Testis (tissue), 3 donors: Measurements from ENCODE around the gene HRH3. TPM values are rescaled to one million over a fixed set of nuclear protein-coding genes. Genes with fewer than 3 reads are reported as not detected.

Experiments used
- DNase-seq: peaks from one replicate; pipeline ENCODE4 v3.0.0-alpha.2; 2019
- H3K27ac ChIP-seq, 2 donors: fragments of 200-600 bp; sonication (generic); one replicate each; pipeline ENCODE4 v1.5.1; 2019
- H3K27me3 ChIP-seq: fragments of 200-600 bp; sonication (generic); one replicate; pipeline ENCODE4 v1.5.1; 2019
- H3K36me3 ChIP-seq: fragments of 200-600 bp; sonication (generic); one replicate; pipeline ENCODE4 v1.5.1; 2017; ENCODE audit warnings: low read depth; ENCODE audit errors: missing control alignments
- H3K4me1 ChIP-seq: fragments of 200-600 bp; sonication (generic); one replicate; pipeline ENCODE4 v1.5.1; 2019
- H3K4me3 ChIP-seq, 2 donors: fragments of 200-600 bp; sonication (generic); one replicate each; pipeline ENCODE4 v1.5.1; 2017 to 2019
- H3K9me3 ChIP-seq: fragments of 200-600 bp; sonication (generic); one replicate; pipeline ENCODE4 v1.5.1; 2017
- POLR2A ChIP-seq: fragments of 450-650 bp; IDR thresholded peaks from one replicate; pipeline ENCODE4 v1.6.1; 2017; ENCODE audit warnings: antibody characterized with exemption, mild to moderate bottlenecking, moderate library complexity
- WGBS, 2 donors: methylation state at CpG; one replicate each; pipeline ENCODE4 v1.1.5; 2018; 5-methylcytosine and 5-hydroxymethylcytosine counted together
- intact Hi-C: fragments of 100-400 bp; cut with DNase I; formaldehyde crosslinking; loops from one replicate; pipeline ENCODE4 v1.15.1; 2023; ENCODE audit warnings: low total_unique reads
- polyA plus RNA-seq: library from polyadenylated mRNA; stranded (reverse); fragments of 350-450 nt; fragmentation: Illumina TruSeq; extraction: RNeasy Lipid Tissue Mini Kit (QIAGEN cat#74804); gene quantifications from one replicate; pipeline ENCODE4 v1.2.3, GENCODE V29; 2014; ENCODE audit warnings: low read depth, low replicate concordance; ENCODE audit not compliant: insufficient read depth
- total RNA-seq, 2 donors: library from RNA; depleted of rRNA; stranded (reverse); fragments of >200 nt; gene quantifications; one replicate each; pipeline ENCODE4 v1.2.3, GENCODE V29; 2016
- TF ChIP-seq, protein P1 (sequence below), 3 experiments: fragments of 450-650 bp in 2 of 3; fragments of 200-600 bp in 1 of 3; sonication (generic) in 1 of 3; IDR thresholded peaks; one replicate each; pipeline ENCODE4 v1.5.1; 2016 to 2019; ENCODE audit warnings: antibody characterized with exemption in 3 of 3, mild to moderate bottlenecking in 2 of 3, moderate library complexity in 1 of 3

The HRH3 gene
- total and polyA plus RNA-seq, 3 donors from 2014 or later, result 0.67 to 2.5 (median 1.1) TPM

DNA sequence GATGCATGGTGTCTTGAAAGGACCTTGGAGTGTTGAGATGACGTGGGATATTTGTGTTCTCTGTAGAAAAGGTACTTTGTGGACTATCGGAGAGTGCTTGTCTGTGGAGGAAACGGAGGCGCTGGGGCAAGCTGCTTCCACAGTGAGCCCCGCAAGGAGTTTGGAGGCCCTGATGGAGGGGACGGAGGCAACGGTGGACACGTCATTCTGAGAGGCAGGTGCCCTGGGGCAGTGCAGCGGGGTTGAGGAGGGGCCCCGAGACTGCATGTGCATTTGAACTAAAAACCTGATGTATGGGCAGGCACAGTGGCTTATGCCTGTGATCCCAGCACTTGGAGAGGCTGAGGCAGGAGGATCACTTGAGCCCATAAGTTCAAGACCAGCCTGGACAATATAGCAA lies 24.3 kb downstream of the HRH3 start:
- no peaks in the 10 kb centered on the region for H3K27me3 ChIP-seq
- no peaks in the 10 kb centered on the region for H3K4me1 ChIP-seq
- H3K9me3 ChIP-seq, result no peaks in the 10 kb centered on the region
- TF ChIP-seq, protein P1, sequence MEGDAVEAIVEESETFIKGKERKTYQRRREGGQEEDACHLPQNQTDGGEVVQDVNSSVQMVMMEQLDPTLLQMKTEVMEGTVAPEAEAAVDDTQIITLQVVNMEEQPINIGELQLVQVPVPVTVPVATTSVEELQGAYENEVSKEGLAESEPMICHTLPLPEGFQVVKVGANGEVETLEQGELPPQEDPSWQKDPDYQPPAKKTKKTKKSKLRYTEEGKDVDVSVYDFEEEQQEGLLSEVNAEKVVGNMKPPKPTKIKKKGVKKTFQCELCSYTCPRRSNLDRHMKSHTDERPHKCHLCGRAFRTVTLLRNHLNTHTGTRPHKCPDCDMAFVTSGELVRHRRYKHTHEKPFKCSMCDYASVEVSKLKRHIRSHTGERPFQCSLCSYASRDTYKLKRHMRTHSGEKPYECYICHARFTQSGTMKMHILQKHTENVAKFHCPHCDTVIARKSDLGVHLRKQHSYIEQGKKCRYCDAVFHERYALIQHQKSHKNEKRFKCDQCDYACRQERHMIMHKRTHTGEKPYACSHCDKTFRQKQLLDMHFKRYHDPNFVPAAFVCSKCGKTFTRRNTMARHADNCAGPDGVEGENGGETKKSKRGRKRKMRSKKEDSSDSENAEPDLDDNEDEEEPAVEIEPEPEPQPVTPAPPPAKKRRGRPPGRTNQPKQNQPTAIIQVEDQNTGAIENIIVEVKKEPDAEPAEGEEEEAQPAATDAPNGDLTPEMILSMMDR (IDR thresholded peaks at IDR 0.05), result no peak
- TF ChIP-seq POLR2A, result no peak
- H3K36me3 ChIP-seq, result no peaks in the 10 kb centered on the region
- H3K27ac ChIP-seq, result no peak overlapping the region
- DNase-seq, result no peak
- WGBS, 2 donors, result 89 to 95% methylated on average over 10 of the region's 10 CpGs
- intact Hi-C loops, result no loop called here
- H3K4me3 ChIP-seq, result no peak overlapping the region

GRCh38 chr20:62195075-62195405 lies 25.0 kb downstream of the HRH3 start:
- 89% methylated on average over 8 of the region's 8 CpGs for WGBS, 2 donors
- Histone ChIP-seq H3K4me1 (no peaks in the 10 kb centered on the region), H3K36me3 (no peaks in the 10 kb centered on the region), H3K4me3 (no peak overlapping the region), H3K9me3 (no peaks in the 10 kb centered on the region), H3K27me3 (no peaks in the 10 kb centered on the region), H3K27ac (no peak overlapping the region)
- TF ChIP-seq, protein P1 (IDR thresholded peaks at IDR 0.05), result no peak
- TF ChIP-seq POLR2A, result no peak
- intact Hi-C loops, result no loop called here
- DNase-seq, result no peak

DNA sequence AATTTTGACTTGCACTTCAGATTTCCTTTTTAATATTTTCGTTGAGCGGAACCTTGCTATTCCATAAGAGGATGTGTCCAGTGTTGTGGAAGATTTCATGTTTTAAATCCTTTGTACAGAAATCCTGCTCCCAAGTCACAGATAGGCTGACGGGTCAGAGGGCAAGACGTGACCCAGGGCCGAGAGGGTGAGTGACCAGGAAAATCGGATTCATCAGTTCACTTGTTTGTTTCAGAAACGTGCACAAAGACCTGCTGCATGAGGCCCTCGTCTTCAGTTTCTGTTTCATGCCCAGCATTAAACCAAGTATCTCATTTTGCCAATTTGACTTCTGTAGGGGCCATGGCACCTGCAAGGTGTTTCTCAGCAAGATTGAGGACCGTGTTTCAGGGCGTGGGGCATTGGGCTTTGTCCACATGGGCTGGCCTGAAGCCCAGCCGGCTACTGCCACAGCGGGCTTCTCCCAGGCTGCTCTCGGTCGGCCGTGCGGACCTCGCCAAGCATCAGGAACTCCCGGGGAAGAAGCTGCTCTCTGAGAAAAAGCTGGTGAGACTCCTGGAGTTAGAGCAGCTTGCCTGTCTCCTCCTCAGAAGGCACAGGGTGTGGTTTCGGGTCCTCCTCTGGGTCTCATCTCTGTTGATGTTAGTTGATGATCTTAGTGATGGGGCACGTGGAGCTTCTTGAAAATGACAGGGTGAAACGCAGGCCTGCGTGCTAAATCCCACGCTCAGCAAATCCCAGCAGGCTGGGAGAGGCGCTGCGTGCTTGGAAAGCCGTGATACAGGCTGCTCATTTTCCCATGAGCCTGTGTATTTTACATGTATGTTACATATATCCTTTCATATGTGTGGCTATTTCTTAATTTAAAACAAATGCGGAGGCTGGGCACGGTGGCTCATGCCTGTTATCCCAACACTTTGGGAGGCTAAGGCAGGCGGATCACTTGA lies 26.7 kb downstream of the HRH3 start:
- intact Hi-C loops, result no loop called here
- H3K36me3 ChIP-seq, result no peaks in the 10 kb centered on the region
- TF ChIP-seq, protein P1 (IDR thresholded peaks at IDR 0.05), result no peak
- no peak for TF ChIP-seq POLR2A

GRCh38 chr20:62192635-62193034 lies 27.4 kb downstream of the HRH3 start:
- H3K27ac ChIP-seq, result no peak overlapping the region
- no peaks in the 10 kb centered on the region for H3K4me1 ChIP-seq
- 59 to 72% methylated on average over 8 to 10 of the region's 10 CpGs for WGBS, 2 donors
- intact Hi-C loops, result no loop called here
- H3K27me3 ChIP-seq, result no peaks in the 10 kb centered on the region
- no peaks in the 10 kb centered on the region for H3K36me3 ChIP-seq
- H3K9me3 ChIP-seq, result no peaks in the 10 kb centered on the region
- TF ChIP-seq POLR2A, result no peak
- TF ChIP-seq, protein P1 (IDR thresholded peaks at IDR 0.05), result no peak
- H3K4me3 ChIP-seq, result no peak overlapping the region
- no peak for DNase-seq

More for the DNA sequence above, 26.7 kb downstream of the HRH3 start:
- WGBS, 2 donors, result 75 to 88% methylated on average over 26 to 29 of the region's 29 CpGs
- Histone ChIP-seq H3K4me1 (no peaks in the 10 kb centered on the region), H3K27ac (no peak overlapping the region), H3K27me3 (no peaks in the 10 kb centered on the region), H3K9me3 (no peaks in the 10 kb centered on the region), H3K4me3 (no peak overlapping the region)
- DNase-seq, result no peak
